ENCODE measurements around the gene MARCKS. TPM values are rescaled to one million over a fixed set of nuclear protein-coding genes. Genes with fewer than 3 reads are reported as not detected.
A peak's percentile ranks its signal among the peaks of the same experiment; 100 is the strongest.

The MARCKS gene
- total RNA-seq, 3 donors from 2014 or later: 131 to 245 (median 136) TPM

GRCh38 chr6:113888956-113889630, 31.9 kb downstream of the MARCKS start:
- no peak overlapping the region for H3K4me3 ChIP-seq
- no peak for TF ChIP-seq CTCF (IDR thresholded peaks at IDR 0.05)
- H3K9me3 ChIP-seq: peaks cover 5% of the 10 kb centered on the region
- ATAC-seq (no peak), DNase-seq (no peak)
- intact Hi-C loops (cut with DNase I, micrococcal nuclease): loop anchor here in 1 of 2 donors (10.0 kb wide), 1 partner anchor 1104 kb away; no protein-coding TSS in a partner anchor
- H3K4me1 ChIP-seq (ENCODE audit: low read depth): peaks cover 5% of the 10 kb centered on the region
- no peaks in the 10 kb centered on the region for H3K36me3 ChIP-seq (ENCODE audit: low read depth)

- intact Hi-C loops (cut with DNase I, micrococcal nuclease): no loop called here
- no peaks in the 10 kb centered on the region for H3K36me3 ChIP-seq (ENCODE audit: low read depth)
- no peak overlapping the region for H3K4me3 ChIP-seq
- TF ChIP-seq CTCF (IDR thresholded peaks at IDR 0.05): no peak
- H3K4me1 ChIP-seq (ENCODE audit: low read depth): no peaks in the 10 kb centered on the region
- no peak for DNase-seq
- no peak for ATAC-seq
- peaks cover 5% of the 10 kb centered on the region for H3K9me3 ChIP-seq
These were observed 36.3 kb downstream of the MARCKS start for GRCh38 chr6:113893451-113893850.

- DNase-seq (no peak), ATAC-seq (no peak)
- intact Hi-C loops (cut with DNase I, micrococcal nuclease): no loop called here
- Histone ChIP-seq H3K4me1 (ENCODE audit: low read depth) (no peaks in the 10 kb centered on the region), H3K9me3 (peaks cover 5% of the 10 kb centered on the region), H3K36me3 (ENCODE audit: low read depth) (no peaks in the 10 kb centered on the region), H3K4me3 (no peak overlapping the region)
- no peak for TF ChIP-seq CTCF (IDR thresholded peaks at IDR 0.05)
These were observed 36.7 kb downstream of the MARCKS start for GRCh38 chr6:113893866-113894265.

- no peaks in the 10 kb centered on the region for H3K36me3 ChIP-seq (ENCODE audit: low read depth)
- H3K9me3 ChIP-seq: peaks cover 5% of the 10 kb centered on the region
- intact Hi-C loops (cut with DNase I, micrococcal nuclease): no loop called here
- no peak for DNase-seq
- TF ChIP-seq CTCF (IDR thresholded peaks at IDR 0.05): no peak
- H3K4me1 ChIP-seq (ENCODE audit: low read depth): no peaks in the 10 kb centered on the region
- no peak overlapping the region for H3K4me3 ChIP-seq
- no peak for ATAC-seq
These were observed 37.8 kb downstream of the MARCKS start for GRCh38 chr6:113894712-113895674.

- Histone ChIP-seq H3K4me1 (ENCODE audit: low read depth) (peaks cover 10% of the 10 kb centered on the region), H3K4me3 (no peak overlapping the region), H3K36me3 (ENCODE audit: low read depth) (no peaks in the 10 kb centered on the region), H3K9me3 (no peaks in the 10 kb centered on the region)
- intact Hi-C loops (cut with DNase I, micrococcal nuclease): no loop called here
- no peak for TF ChIP-seq CTCF (IDR thresholded peaks at IDR 0.05)
- ATAC-seq (peak; percentile 83), DNase-seq (no peak)
These were observed 44.3 kb downstream of the MARCKS start for GRCh38 chr6:113901482-113901881.
